ENCODE results near the gene LHX1. TPM values are rescaled to one million over a fixed set of nuclear protein-coding genes. Genes with fewer than 3 reads are reported as not detected.

LHX1 gene
- total RNA-seq, 4 donors from 2014 or later: not detected

DNA sequence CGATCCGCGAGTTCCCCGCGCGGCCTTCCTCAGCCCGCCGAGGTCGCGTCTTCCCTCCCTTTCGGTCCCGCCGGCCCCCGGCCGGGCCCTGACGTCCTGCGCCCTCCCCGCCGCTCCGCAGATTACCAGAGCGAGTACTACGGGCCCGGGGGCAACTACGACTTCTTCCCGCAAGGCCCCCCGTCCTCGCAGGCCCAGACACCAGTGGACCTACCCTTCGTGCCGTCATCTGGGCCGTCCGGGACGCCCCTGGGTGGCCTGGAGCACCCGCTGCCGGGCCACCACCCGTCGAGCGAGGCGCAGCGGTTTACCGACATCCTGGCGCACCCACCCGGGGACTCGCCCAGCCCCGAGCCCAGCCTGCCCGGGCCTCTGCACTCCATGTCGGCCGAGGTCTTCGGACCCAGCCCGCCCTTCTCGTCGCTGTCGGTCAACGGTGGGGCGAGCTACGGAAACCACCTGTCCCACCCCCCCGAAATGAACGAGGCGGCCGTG, 5.4 kb downstream of the LHX1 start:
- no peak for DNase-seq
- H3K27ac ChIP-seq: no peak overlapping the region
- no peak for TF ChIP-seq POLR2A (IDR thresholded peaks at IDR 0.05)
- TF ChIP-seq, protein P1, sequence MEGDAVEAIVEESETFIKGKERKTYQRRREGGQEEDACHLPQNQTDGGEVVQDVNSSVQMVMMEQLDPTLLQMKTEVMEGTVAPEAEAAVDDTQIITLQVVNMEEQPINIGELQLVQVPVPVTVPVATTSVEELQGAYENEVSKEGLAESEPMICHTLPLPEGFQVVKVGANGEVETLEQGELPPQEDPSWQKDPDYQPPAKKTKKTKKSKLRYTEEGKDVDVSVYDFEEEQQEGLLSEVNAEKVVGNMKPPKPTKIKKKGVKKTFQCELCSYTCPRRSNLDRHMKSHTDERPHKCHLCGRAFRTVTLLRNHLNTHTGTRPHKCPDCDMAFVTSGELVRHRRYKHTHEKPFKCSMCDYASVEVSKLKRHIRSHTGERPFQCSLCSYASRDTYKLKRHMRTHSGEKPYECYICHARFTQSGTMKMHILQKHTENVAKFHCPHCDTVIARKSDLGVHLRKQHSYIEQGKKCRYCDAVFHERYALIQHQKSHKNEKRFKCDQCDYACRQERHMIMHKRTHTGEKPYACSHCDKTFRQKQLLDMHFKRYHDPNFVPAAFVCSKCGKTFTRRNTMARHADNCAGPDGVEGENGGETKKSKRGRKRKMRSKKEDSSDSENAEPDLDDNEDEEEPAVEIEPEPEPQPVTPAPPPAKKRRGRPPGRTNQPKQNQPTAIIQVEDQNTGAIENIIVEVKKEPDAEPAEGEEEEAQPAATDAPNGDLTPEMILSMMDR (IDR thresholded peaks at IDR 0.05): no peak
- intact Hi-C loops (cut with DNase I): no loop called here
- H3K27me3 ChIP-seq: peaks cover 79% of the 10 kb centered on the region
- no peaks in the 10 kb centered on the region for H3K9me3 ChIP-seq
- no peak overlapping the region for H3K4me3 ChIP-seq (replicated peaks in 1 of 3)
- no peaks in the 10 kb centered on the region for H3K36me3 ChIP-seq
- H3K4me1 ChIP-seq: peaks cover 20 to 30% of the 10 kb centered on the region in 2 donors
- WGBS, 2 donors: 5 to 6% methylated on average over 14 to 27 of the region's 59 CpGs

DNA sequence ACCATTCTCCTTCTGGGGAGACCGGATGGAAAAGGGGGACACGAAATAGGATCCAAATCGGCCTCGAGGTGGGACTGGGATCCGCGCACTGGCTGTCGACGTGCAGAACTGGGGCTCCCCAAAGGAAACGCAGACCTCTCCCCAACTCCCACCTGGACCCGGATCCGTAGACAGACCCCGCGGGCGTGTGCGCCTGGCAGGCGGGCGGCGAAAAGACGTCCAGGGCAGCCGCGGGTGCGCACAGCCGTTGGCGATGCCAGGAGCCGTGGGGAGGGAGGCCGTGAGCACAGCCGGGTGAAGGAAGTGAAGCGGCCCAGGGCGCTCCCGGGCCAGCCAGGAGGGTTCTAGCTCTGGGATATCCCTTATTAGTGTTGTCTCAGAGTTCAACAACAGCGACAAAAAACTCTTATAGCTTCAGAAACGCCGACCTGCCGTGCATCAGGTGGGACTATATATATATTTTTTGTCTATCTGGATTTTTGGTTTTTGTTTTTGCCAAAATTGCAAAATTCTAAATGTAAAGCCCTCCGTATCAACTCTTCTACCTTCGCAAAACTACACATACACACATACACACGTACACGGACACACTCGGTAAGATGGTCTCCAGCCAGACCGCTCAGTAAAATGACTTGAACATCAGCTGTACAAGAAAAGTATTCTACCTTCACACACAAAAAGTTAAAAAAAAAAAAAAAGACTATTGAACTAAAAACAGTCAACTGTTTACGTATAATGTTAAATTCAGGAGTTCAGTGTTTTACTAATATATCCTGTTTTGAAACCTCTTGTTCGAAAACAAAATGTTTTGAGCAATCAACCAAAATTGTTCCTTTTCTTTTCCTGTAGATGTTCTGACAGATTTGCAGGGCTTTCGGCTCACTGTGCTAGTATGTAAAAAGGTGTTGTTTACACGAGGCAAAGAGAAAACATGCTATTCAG, 6.2 kb downstream of the LHX1 start:
- Histone ChIP-seq H3K36me3 (no peaks in the 10 kb centered on the region), H3K4me3 (replicated peaks in 1 of 3) (no peak overlapping the region), H3K27me3 (peaks cover 71% of the 10 kb centered on the region), H3K27ac (no peak overlapping the region), H3K9me3 (no peaks in the 10 kb centered on the region), H3K4me1 (peaks cover 19 to 21% of the 10 kb centered on the region in 2 donors)
- no peak for DNase-seq
- TF ChIP-seq, protein P1 (IDR thresholded peaks at IDR 0.05): no peak
- TF ChIP-seq POLR2A (IDR thresholded peaks at IDR 0.05): no peak
- WGBS, 2 donors: 11 to 16% methylated on average over 40 to 44 of the region's 44 CpGs
- intact Hi-C loops (cut with DNase I): no loop called here

DNA sequence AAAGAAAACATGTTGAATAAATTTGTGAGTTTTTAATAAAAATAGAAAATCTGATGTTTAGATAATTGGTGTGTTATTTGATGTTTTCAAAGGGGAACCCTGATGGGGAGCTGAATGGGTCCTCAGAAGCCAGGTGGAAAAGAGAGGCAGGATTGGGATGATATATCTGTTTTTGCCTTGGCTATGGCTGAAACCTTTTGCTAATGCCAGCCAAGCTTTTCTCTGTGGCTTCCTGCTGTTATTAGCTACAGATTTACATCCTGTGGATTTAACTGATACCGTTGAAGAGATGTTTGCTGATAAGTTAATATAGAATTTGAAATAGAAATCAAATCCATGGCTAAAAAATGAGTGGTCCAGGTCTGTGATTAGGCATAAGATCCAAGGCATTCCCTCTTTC, 7.3 kb downstream of the LHX1 start:
- TF ChIP-seq, protein P1 (IDR thresholded peaks at IDR 0.05): no peak
- TF ChIP-seq POLR2A (IDR thresholded peaks at IDR 0.05): no peak
- Histone ChIP-seq H3K9me3 (no peaks in the 10 kb centered on the region), H3K4me1 (peaks cover 18% of the 10 kb centered on the region in 2 donors), H3K27me3 (peaks cover 61% of the 10 kb centered on the region), H3K4me3 (replicated peaks in 1 of 3) (no peak overlapping the region), H3K36me3 (no peaks in the 10 kb centered on the region), H3K27ac (no peak overlapping the region)
- 0 to 3% methylated on average over 1 of the region's 1 CpG for WGBS, 2 donors
- intact Hi-C loops (cut with DNase I): no loop called here
- no peak for DNase-seq

DNA sequence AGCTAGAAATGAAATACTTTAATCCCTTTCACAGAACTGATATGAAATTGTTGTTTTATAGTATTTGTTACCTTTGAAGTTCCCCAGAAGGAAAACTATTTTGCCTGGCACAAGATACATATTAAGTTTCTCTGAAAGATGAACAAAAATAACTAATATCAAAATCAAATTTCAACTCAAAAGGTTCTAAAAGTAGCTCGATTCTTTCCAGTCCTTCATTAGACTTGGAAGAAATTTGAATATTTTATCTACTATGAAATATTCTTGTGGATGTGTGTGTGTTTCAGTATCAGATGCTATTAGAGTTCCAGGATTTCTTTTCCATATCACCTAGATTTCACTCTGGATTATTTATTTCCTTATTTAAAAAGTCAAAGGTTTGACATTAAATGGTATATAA, 7.9 kb downstream of the LHX1 start:
- Histone ChIP-seq H3K27me3 (peaks cover 55% of the 10 kb centered on the region), H3K4me3 (replicated peaks in 1 of 3) (no peak overlapping the region), H3K4me1 (peaks cover 24% of the 10 kb centered on the region in 2 donors), H3K36me3 (no peaks in the 10 kb centered on the region), H3K9me3 (no peaks in the 10 kb centered on the region), H3K27ac (no peak overlapping the region)
- intact Hi-C loops (cut with DNase I): no loop called here
- TF ChIP-seq, protein P1 (IDR thresholded peaks at IDR 0.05): no peak
- TF ChIP-seq POLR2A (IDR thresholded peaks at IDR 0.05): no peak
- 43 to 53% methylated on average over 1 of the region's 1 CpG for WGBS, 2 donors
- DNase-seq: no peak
